ENCODE measurements around the gene TGFBR1.

The TGFBR1 gene

GRCh38 chr9:99079542-99079941, 25.4 kb upstream of the TGFBR1 start:
- no peaks in the 10 kb centered on the region for H3K79me2 ChIP-seq (ENCODE audit: control insufficient read depth, low read length)
- no peaks in the 10 kb centered on the region for H3K27me3 ChIP-seq (ENCODE audit: control insufficient read depth, low read length)
- no peak overlapping the region for H3K4me2 ChIP-seq (ENCODE audit: low read length)
- no peaks in the 10 kb centered on the region for H3K9me2 ChIP-seq (replicated peaks; ENCODE audit: control insufficient read depth, low read length)
- H3F3A ChIP-seq (ENCODE audit: control insufficient read depth, insufficient read depth), result no peaks in the 10 kb centered on the region
- no peak overlapping the region for H3K27ac ChIP-seq (ENCODE audit: low read depth, low read length)
- no peak overlapping the region for H3K4me3 ChIP-seq (ENCODE audit: low read length)
- H3K36me3 ChIP-seq (ENCODE audit: control insufficient read depth, low read length), result no peaks in the 10 kb centered on the region
- peaks cover 9% of the 10 kb centered on the region for H3K4me1 ChIP-seq (ENCODE audit: control insufficient read depth, low read length)
- no peaks in the 10 kb centered on the region for H4K20me1 ChIP-seq (ENCODE audit: control insufficient read depth, insufficient read depth, low read depth, low read length)
- TF ChIP-seq CTCF (IDR thresholded peaks at IDR 0.05; ENCODE audit: low read depth, low read length, poor library complexity, severe bottlenecking) (no peak), EZH2phosphoT487 (IDR thresholded peaks at IDR 0.05; ENCODE audit: borderline replicate concordance, low read length) (no peak)
- H3K9me3 ChIP-seq (ENCODE audit: control insufficient read depth, insufficient read depth, low read length), result no peaks in the 10 kb centered on the region

- no peaks in the 10 kb centered on the region for H4K20me1 ChIP-seq (ENCODE audit: control insufficient read depth, insufficient read depth, low read depth, low read length)
- peaks cover 15% of the 10 kb centered on the region for H3K4me1 ChIP-seq (ENCODE audit: control insufficient read depth, low read length)
- no peaks in the 10 kb centered on the region for H3K79me2 ChIP-seq (ENCODE audit: control insufficient read depth, low read length)
- H3K4me2 ChIP-seq (ENCODE audit: low read length), result no peak overlapping the region
- no peaks in the 10 kb centered on the region for H3K27me3 ChIP-seq (ENCODE audit: control insufficient read depth, low read length)
- no peaks in the 10 kb centered on the region for H3K9me2 ChIP-seq (replicated peaks; ENCODE audit: control insufficient read depth, low read length)
- TF ChIP-seq EZH2phosphoT487 (IDR thresholded peaks at IDR 0.05; ENCODE audit: borderline replicate concordance, low read length), result no peak
- no peak for TF ChIP-seq CTCF (IDR thresholded peaks at IDR 0.05; ENCODE audit: low read depth, low read length, poor library complexity, severe bottlenecking)
- no peaks in the 10 kb centered on the region for H3F3A ChIP-seq (ENCODE audit: control insufficient read depth, insufficient read depth)
- H3K27ac ChIP-seq (ENCODE audit: low read depth, low read length), result no peak overlapping the region
- no peaks in the 10 kb centered on the region for H3K36me3 ChIP-seq (ENCODE audit: control insufficient read depth, low read length)
- no peak overlapping the region for H3K4me3 ChIP-seq (ENCODE audit: low read length)
- H3K9me3 ChIP-seq (ENCODE audit: control insufficient read depth, insufficient read depth, low read length), result no peaks in the 10 kb centered on the region
Observed at GRCh38 chr9:99083051-99083450, 21.9 kb upstream of the TGFBR1 start.

- no peaks in the 10 kb centered on the region for H3K27me3 ChIP-seq (ENCODE audit: control insufficient read depth, low read length)
- no peaks in the 10 kb centered on the region for H3K79me2 ChIP-seq (ENCODE audit: control insufficient read depth, low read length)
- no peak overlapping the region for H3K27ac ChIP-seq (ENCODE audit: low read depth, low read length)
- H3K9me2 ChIP-seq (replicated peaks; ENCODE audit: control insufficient read depth, low read length), result no peaks in the 10 kb centered on the region
- no peaks in the 10 kb centered on the region for H3F3A ChIP-seq (ENCODE audit: control insufficient read depth, insufficient read depth)
- H3K9me3 ChIP-seq (ENCODE audit: control insufficient read depth, insufficient read depth, low read length), result peaks cover 18% of the 10 kb centered on the region; the same call in 1 of the 2 replicates
- no peak overlapping the region for H3K4me3 ChIP-seq (ENCODE audit: low read length)
- TF ChIP-seq CTCF (IDR thresholded peaks at IDR 0.05; ENCODE audit: low read depth, low read length, poor library complexity, severe bottlenecking) (no peak), EZH2phosphoT487 (IDR thresholded peaks at IDR 0.05; ENCODE audit: borderline replicate concordance, low read length) (no peak)
- no peaks in the 10 kb centered on the region for H4K20me1 ChIP-seq (ENCODE audit: control insufficient read depth, insufficient read depth, low read depth, low read length)
- peaks cover 15% of the 10 kb centered on the region for H3K4me1 ChIP-seq (ENCODE audit: control insufficient read depth, low read length)
- H3K36me3 ChIP-seq (ENCODE audit: control insufficient read depth, low read length), result no peaks in the 10 kb centered on the region
- H3K4me2 ChIP-seq (ENCODE audit: low read length), result no peak overlapping the region; the same call in 1 of the 2 replicates
Observed at GRCh38 chr9:99085949-99086948, 18.7 kb upstream of the TGFBR1 start.

All from DOHH2 (cell line).